Osteoblast (primary cell): ENCODE data around the gene KDELR1. TPM values are rescaled to one million over a fixed set of nuclear protein-coding genes. Genes with fewer than 3 reads are reported as not detected.

Experiments
- DNase-seq: peaks from one replicate; pipeline ENCODE4 v3.0.0; 2011; ENCODE audit warnings: low spot score, mixed read lengths; ENCODE audit not compliant: insufficient read length; ENCODE audit errors: missing footprints
- H2AFZ ChIP-seq: 2 replicates; pipeline ENCODE4 v1.6.0; 2011; ENCODE audit warnings: mild to moderate bottlenecking, low read length
- H3K27ac ChIP-seq: 2 replicates; pipeline ENCODE4 v1.5.1; 2011; ENCODE audit warnings: mild to moderate bottlenecking, low read depth, low read length, moderate library complexity
- H3K27me3 ChIP-seq: 2 replicates; pipeline ENCODE4 v1.6.0; 2012; ENCODE audit warnings: mild to moderate bottlenecking, control low read depth, inconsistent platforms, low read length, moderate library complexity; ENCODE audit not compliant: insufficient read depth
- H3K36me3 ChIP-seq: 2 replicates; pipeline ENCODE4 v1.5.1; 2011; ENCODE audit warnings: mild to moderate bottlenecking, low read length, control low read depth, moderate library complexity; ENCODE audit not compliant: insufficient read depth
- H3K4me1 ChIP-seq: 2 replicates; pipeline ENCODE4 v1.5.1; 2011; ENCODE audit warnings: mild to moderate bottlenecking, low read length, control low read depth, moderate library complexity; ENCODE audit not compliant: insufficient read depth
- H3K4me2 ChIP-seq: 2 replicates; pipeline ENCODE4 v1.6.0; 2011; ENCODE audit warnings: mild to moderate bottlenecking, low read length; ENCODE audit not compliant: insufficient read depth
- H3K4me3 ChIP-seq: fragments of 200-600 bp; sonication (generic); 3 replicates; pipeline ENCODE4 v1.5.1; 2012; ENCODE audit warnings: mild to moderate bottlenecking, low read length, inconsistent platforms; ENCODE audit not compliant: insufficient read depth
- H3K79me2 ChIP-seq: 2 replicates; pipeline ENCODE4 v1.6.0; 2012; ENCODE audit warnings: mild to moderate bottlenecking, low read length, control low read depth, inconsistent platforms; ENCODE audit not compliant: insufficient read depth
- H3K9me3 ChIP-seq: 2 replicates; pipeline ENCODE4 v1.5.1; 2011; ENCODE audit warnings: low read depth, low read length, control low read depth
- H4K20me1 ChIP-seq: 2 replicates; pipeline ENCODE4 v1.6.0; 2012; ENCODE audit warnings: mild to moderate bottlenecking, low read length, control low read depth; ENCODE audit not compliant: insufficient read depth
- total RNA-seq: library from RNA; depleted of rRNA; stranded (reverse); fragments of >200 nt; gene quantifications from 2 replicates; pipeline ENCODE4 v1.2.3, GENCODE V29; 2012
- TF ChIP-seq, protein P1 (sequence below): IDR thresholded peaks from 2 replicates; pipeline ENCODE4 v1.5.1; 2011; ENCODE audit warnings: mild to moderate bottlenecking, low read depth, low read length, moderate library complexity; ENCODE audit errors: extremely low read depth

KDELR1 gene
- total RNA-seq, 1 donor = 95.2 TPM

DNA sequence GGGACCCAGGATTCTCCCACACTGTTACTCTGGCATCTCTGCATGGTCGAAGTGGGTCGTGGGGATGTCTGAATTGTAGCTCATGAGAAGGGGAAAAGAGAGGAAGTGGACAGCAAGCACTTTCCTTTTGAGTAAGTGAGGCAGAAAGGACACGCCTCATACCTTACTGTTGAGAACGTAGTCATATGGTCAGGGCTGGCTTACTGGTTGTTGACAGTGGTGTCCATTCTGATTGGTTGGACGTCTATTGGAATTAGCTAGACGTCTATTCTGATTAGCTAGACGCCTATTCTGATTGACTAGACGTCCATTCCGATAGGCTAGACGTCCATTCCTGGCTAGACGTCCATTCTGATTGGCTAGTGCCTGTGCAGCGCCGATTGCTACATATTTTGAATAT lies 14.5 kb upstream of the KDELR1 start:
- DNase-seq = no peak
- no peak overlapping the region for H3K4me2 ChIP-seq
- H3K4me1 ChIP-seq = no peaks in the 10 kb centered on the region
- H4K20me1 ChIP-seq = no peaks in the 10 kb centered on the region
- TF ChIP-seq, protein P1, sequence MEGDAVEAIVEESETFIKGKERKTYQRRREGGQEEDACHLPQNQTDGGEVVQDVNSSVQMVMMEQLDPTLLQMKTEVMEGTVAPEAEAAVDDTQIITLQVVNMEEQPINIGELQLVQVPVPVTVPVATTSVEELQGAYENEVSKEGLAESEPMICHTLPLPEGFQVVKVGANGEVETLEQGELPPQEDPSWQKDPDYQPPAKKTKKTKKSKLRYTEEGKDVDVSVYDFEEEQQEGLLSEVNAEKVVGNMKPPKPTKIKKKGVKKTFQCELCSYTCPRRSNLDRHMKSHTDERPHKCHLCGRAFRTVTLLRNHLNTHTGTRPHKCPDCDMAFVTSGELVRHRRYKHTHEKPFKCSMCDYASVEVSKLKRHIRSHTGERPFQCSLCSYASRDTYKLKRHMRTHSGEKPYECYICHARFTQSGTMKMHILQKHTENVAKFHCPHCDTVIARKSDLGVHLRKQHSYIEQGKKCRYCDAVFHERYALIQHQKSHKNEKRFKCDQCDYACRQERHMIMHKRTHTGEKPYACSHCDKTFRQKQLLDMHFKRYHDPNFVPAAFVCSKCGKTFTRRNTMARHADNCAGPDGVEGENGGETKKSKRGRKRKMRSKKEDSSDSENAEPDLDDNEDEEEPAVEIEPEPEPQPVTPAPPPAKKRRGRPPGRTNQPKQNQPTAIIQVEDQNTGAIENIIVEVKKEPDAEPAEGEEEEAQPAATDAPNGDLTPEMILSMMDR = no peak
- H3K9me3 ChIP-seq = no peaks in the 10 kb centered on the region
- no peak overlapping the region for H3K4me3 ChIP-seq
- H2AFZ ChIP-seq = no peak overlapping the region
- H3K36me3 ChIP-seq = no peaks in the 10 kb centered on the region
- H3K27me3 ChIP-seq = no peaks in the 10 kb centered on the region
- H3K27ac ChIP-seq = no peak overlapping the region
- no peaks in the 10 kb centered on the region for H3K79me2 ChIP-seq

DNA sequence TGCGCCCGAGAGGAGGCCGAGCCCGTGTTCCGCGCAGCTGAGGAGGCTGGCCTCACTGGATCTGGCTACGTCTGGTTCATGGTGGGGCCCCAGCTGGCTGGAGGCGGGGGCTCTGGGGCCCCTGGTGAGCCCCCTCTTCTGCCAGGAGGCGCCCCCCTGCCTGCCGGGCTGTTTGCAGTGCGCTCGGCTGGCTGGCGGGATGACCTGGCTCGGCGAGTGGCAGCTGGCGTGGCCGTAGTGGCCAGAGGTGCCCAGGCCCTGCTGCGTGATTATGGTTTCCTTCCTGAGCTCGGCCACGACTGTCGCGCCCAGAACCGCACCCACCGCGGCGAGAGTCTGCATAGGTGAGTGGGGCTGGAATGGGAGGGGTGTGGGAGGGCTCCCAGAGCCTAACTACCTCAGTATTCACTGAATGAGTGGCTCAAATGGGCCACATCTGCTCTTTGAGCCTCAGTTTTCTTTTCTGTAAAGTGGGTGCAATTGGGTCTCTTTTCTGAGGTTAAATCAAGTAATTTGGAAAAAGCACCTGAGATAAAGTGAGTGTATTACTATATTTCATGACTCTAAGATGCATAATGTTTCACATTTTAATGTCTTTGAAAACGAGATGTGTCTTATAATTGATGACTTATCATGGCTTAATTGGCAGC lies 13.8 kb upstream of the KDELR1 start:
- Histone ChIP-seq H3K9me3 (no peaks in the 10 kb centered on the region), H4K20me1 (no peaks in the 10 kb centered on the region), H3K36me3 (no peaks in the 10 kb centered on the region), H3K27ac (no peak overlapping the region), H3K4me3 (no peak overlapping the region), H3K4me2 (no peak overlapping the region), H3K27me3 (no peaks in the 10 kb centered on the region), H3K79me2 (no peaks in the 10 kb centered on the region), H3K4me1 (no peaks in the 10 kb centered on the region), H2AFZ (no peak overlapping the region)
- DNase-seq = peak; percentile 63
- TF ChIP-seq, protein P1 = no peak

DNA sequence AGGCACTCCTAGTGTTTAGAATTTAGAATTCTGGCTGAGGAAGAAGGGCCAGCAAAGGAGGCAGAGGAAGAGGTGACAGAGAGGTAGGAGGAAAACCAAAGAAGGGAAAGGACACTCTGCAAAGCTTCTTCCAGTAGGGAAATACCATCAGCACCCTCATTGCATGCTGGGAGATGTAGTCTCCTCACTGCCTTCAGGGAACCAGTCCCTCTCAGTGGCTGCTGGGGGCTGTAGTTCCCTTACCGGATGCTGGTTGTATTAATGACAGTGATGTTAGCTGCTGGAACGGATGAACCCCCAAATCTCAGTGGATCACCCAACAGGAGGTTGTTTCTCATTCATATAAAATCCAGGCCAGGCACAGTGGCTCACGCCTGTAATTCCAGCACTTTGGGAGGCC lies 12.3 kb upstream of the KDELR1 start:
- Histone ChIP-seq H4K20me1 (no peaks in the 10 kb centered on the region), H2AFZ (peak overlapping the region; percentile 3), H3K4me2 (no peak overlapping the region), H3K27me3 (no peaks in the 10 kb centered on the region), H3K36me3 (no peaks in the 10 kb centered on the region), H3K27ac (no peak overlapping the region), H3K4me3 (no peak overlapping the region), H3K4me1 (no peaks in the 10 kb centered on the region), H3K9me3 (no peaks in the 10 kb centered on the region), H3K79me2 (no peaks in the 10 kb centered on the region)
- peak; percentile 96 for DNase-seq
- TF ChIP-seq, protein P1 = no peak

DNA sequence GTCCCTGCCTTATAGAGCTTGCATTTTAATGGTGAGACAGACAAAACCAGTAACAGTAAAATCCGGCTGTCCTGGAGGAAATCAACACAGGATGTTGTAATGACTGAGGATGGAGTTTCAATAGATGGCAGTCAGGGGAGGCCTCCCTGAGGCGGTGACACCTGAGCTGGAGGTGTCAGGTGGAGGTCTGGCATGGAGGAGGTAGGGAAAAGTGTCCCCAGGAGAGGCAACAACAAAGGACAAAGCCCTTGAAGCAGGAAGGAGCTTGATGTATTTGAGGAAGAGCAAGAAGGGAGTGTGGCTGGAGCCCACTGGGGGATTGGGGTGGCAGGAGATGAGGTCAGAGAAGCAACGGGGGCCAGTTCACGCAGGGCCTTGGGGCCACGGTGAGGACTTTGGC lies 9.9 kb upstream of the KDELR1 start:
- H2AFZ ChIP-seq = no peak overlapping the region
- H4K20me1 ChIP-seq = no peaks in the 10 kb centered on the region
- H3K4me3 ChIP-seq = no peak overlapping the region
- peaks cover 5% of the 10 kb centered on the region for H3K4me1 ChIP-seq
- H3K27me3 ChIP-seq = peaks cover 15% of the 10 kb centered on the region
- H3K27ac ChIP-seq = no peak overlapping the region
- H3K9me3 ChIP-seq = no peaks in the 10 kb centered on the region
- no peaks in the 10 kb centered on the region for H3K36me3 ChIP-seq
- TF ChIP-seq, protein P1 = no peak
- no peak overlapping the region for H3K4me2 ChIP-seq
- peak; percentile 47 for DNase-seq
- no peaks in the 10 kb centered on the region for H3K79me2 ChIP-seq
